Activated T-cell treated with anti-CD3 and anti-CD28 coated beads, Interleukin-2, amount 50 U/mL, for 4 hours (primary cell): ENCODE results near the gene EVA1A. TPM values are rescaled to one million over a fixed set of nuclear protein-coding genes. Genes with fewer than 3 reads are reported as not detected.

Experiments
- ATAC-seq, 2 donors: fragments of 200-7000 bp; cut with Tn5 transposase; one replicate each; pipeline ENCODE4 v1.10.0; 2021
- DNase-seq: peaks from one replicate; pipeline ENCODE4 v3.0.0-alpha.2; 2020
- H3K27me3 Mint-ChIP-seq: one replicate; pipeline ENCODE4 v1.8.0; 2021; ENCODE audit warnings: low read depth, mixed read lengths
- H3K36me3 Mint-ChIP-seq: one replicate; pipeline ENCODE4 v1.8.0; 2022; ENCODE audit warnings: mixed read lengths; ENCODE audit not compliant: insufficient read depth
- H3K4me1 Mint-ChIP-seq: one replicate; pipeline ENCODE4 v1.8.0; 2021; ENCODE audit warnings: low read depth, mixed read lengths
- H3K4me3 Mint-ChIP-seq: one replicate; pipeline ENCODE4 v1.8.0; 2021; ENCODE audit warnings: mild to moderate bottlenecking, moderate library complexity, mixed read lengths
- H3K9me3 Mint-ChIP-seq: one replicate; pipeline ENCODE4 v1.8.0; 2021; ENCODE audit warnings: mixed read lengths
- total RNA-seq, 3 donors: library from RNA; stranded (reverse); gene quantifications; one replicate each; pipeline ENCODE4 v1.2.1, GENCODE V29; 2021

Gene EVA1A
- total RNA-seq, 3 donors from 2014 or later, result 0.13 TPM; not detected in 2

DNA sequence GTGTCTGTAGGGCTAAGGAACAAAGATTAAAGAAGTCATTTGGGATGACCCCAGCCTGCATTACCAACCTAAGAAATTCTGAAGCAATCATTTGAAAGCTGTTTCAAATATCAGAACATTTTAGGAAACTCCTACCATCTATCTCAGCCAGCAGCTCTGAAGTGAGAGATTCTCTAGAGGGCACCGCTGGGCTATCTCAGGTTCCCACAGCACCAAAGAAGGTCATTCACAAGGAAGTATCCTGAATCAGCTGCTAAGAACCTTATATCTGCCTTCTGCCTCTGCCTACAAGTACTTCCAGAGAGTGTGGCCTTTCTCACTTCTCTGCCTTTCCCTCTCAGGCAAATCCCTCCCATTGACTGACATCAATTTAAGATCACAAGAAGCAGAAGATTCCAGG is 13.4 kb upstream of the EVA1A start:
- ATAC-seq, result no peak
- Mint-ChIP-seq H3K4me1 (no peaks in the 10 kb centered on the region), H3K4me3 (no peak overlapping the region), H3K27me3 (peaks cover 18% of the 10 kb centered on the region), H3K9me3 (no peaks in the 10 kb centered on the region), H3K36me3 (no peaks in the 10 kb centered on the region)
- DNase-seq, result no peak

- DNase-seq (no peak), ATAC-seq (no peak)
- no peaks in the 10 kb centered on the region for H3K9me3 Mint-ChIP-seq
- peaks cover 22% of the 10 kb centered on the region for H3K27me3 Mint-ChIP-seq
- H3K4me3 Mint-ChIP-seq, result no peak overlapping the region
- no peaks in the 10 kb centered on the region for H3K4me1 Mint-ChIP-seq
- no peaks in the 10 kb centered on the region for H3K36me3 Mint-ChIP-seq
Observed at GRCh38 chr2:75573145-75573878, 12.6 kb upstream of the EVA1A start.

DNA sequence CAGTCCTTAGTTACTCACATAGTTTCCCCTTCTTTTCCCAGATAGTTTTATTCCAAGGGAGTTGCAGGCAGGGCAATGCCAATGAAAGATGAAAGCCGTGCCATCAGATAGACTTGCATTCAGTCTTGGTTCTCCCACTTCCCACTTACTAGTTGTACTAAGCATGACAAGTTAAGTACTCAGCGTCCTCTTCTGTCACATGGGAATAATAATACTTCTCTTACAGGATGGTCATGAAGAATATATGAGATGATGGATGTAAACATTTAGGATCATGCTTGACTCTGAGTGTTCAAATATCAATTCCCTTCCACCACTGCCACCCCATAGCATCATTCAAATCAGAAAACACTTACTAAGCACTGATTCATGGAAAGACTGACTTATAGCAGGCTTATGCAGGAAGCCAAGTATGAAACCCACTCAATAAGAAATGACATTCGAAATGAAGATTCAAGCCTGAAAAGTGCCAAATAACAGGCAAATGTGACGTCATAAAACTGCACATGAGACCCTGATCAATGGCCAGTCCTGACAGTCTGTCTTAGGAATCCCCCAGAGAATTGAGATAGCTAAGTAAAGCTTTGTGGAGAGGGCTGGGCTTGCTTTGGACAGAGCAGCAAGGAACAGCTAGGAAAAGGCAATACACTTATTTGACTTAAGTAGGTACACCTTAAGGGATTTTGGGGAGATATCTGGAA is 11.1 kb upstream of the EVA1A start:
- Mint-ChIP-seq H3K27me3 (peaks cover 27% of the 10 kb centered on the region), H3K4me1 (no peaks in the 10 kb centered on the region), H3K36me3 (no peaks in the 10 kb centered on the region), H3K9me3 (no peaks in the 10 kb centered on the region), H3K4me3 (no peak overlapping the region)
- DNase-seq, result no peak
- ATAC-seq, result no peak

DNA sequence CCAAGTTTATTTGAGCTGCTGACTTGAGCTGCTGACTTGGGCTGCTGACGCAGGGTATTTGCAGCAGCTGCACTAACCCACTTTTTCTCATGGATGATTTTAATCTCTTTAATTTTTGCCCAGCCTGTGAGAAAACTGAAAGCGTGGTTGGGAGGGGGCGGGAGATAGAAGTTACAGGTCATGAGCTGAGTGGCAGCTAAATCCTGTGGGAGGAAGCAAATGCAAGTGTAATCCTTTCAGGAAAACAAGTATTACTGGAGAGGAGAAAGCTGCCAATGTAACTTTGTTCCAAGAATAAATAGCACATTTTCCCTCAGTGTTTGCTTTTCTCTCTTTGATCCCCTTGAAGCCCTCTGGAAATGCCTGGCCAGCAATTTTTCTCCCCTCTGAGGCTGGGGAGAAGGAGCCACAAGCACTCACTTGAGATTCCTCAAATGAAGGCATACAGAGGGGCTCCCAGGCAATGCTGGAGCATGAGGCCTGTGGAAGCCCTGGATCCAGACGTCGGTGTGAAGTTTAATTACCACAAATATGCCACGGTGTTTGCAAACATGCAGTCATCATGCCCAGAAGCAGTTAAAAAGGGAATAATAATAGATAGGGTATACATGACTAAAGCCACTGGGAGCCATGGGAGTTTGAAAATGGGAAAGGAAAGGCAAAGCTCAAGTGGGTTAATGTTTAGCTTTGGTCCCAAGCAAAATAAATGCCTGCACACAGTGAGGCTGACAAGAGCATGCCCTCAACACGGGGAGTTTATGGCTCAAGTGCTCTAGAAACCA is 10.4 kb upstream of the EVA1A start:
- Mint-ChIP-seq H3K9me3 (no peaks in the 10 kb centered on the region), H3K4me3 (no peak overlapping the region), H3K36me3 (no peaks in the 10 kb centered on the region), H3K27me3 (peaks cover 27% of the 10 kb centered on the region), H3K4me1 (no peaks in the 10 kb centered on the region)
- ATAC-seq (no peak), DNase-seq (no peak)

GRCh38 chr2:75570024-75570947 is 9.5 kb upstream of the EVA1A start:
- H3K36me3 Mint-ChIP-seq, result no peaks in the 10 kb centered on the region
- peaks cover 29% of the 10 kb centered on the region for H3K27me3 Mint-ChIP-seq
- no peaks in the 10 kb centered on the region for H3K9me3 Mint-ChIP-seq
- DNase-seq (no peak), ATAC-seq (no peak)
- H3K4me1 Mint-ChIP-seq, result no peaks in the 10 kb centered on the region
- H3K4me3 Mint-ChIP-seq, result no peak overlapping the region

GRCh38 chr2:75569546-75569945 is 8.8 kb upstream of the EVA1A start:
- peaks cover 29% of the 10 kb centered on the region for H3K27me3 Mint-ChIP-seq
- H3K4me1 Mint-ChIP-seq, result no peaks in the 10 kb centered on the region
- DNase-seq, result no peak
- ATAC-seq, result no peak
- H3K9me3 Mint-ChIP-seq, result no peaks in the 10 kb centered on the region
- H3K36me3 Mint-ChIP-seq, result no peaks in the 10 kb centered on the region
- H3K4me3 Mint-ChIP-seq, result no peak overlapping the region

GRCh38 chr2:75568174-75568573 is 7.4 kb upstream of the EVA1A start:
- no peak for ATAC-seq
- peaks cover 32% of the 10 kb centered on the region for H3K27me3 Mint-ChIP-seq
- no peaks in the 10 kb centered on the region for H3K9me3 Mint-ChIP-seq
- H3K4me1 Mint-ChIP-seq, result no peaks in the 10 kb centered on the region
- DNase-seq, result no peak
- no peak overlapping the region for H3K4me3 Mint-ChIP-seq
- H3K36me3 Mint-ChIP-seq, result no peaks in the 10 kb centered on the region

DNA sequence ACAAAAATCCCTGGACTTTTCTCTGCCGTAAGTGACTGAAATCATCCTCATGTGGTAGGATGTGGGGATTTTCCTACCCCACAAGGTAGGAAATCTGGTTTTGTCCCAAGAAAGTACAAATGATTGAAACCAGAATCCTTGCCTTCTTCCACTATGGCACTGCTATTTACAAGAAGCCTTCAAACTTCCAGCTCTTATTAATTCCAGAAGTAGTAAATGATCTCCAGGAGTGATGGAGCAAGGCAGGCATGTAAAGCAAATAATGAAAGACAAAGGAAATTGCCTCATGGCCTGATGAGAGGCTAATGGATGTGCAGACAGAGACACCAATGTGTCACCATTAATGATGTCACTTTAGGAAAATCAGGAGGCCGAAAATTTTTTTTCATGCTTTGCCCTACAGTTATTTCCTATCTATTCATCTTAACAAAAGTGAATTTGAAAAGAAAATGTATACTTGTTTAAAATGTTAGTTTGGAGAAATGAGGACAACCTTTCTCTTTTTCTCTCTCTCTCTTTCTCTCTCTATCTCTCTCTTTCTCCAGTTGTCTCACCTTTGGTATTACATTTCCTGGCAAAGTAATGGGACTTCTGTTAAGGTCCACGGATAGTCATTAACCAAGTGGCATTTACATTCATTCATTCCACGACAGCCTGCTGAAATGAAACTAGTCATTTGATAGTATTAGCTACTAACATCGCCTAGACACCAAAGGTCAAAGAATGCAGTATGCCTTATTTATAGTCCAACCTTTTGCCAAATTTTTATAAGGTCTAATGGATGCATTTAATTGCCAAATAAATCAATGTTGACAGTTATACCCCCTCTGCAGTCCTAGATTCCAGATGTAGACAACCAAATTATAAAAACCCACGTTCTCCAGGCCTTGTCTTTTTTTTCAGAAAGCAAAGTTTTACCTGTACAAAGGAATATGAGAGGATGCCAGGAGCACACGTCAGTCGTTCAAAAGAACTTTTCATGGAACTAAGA is 5.0 kb upstream of the EVA1A start:
- DNase-seq, result no peak
- no peaks in the 10 kb centered on the region for H3K36me3 Mint-ChIP-seq
- H3K4me1 Mint-ChIP-seq, result peaks cover 3% of the 10 kb centered on the region
- ATAC-seq, result no peak
- peaks cover 34% of the 10 kb centered on the region for H3K27me3 Mint-ChIP-seq
- no peaks in the 10 kb centered on the region for H3K9me3 Mint-ChIP-seq
- H3K4me3 Mint-ChIP-seq, result no peak overlapping the region

DNA sequence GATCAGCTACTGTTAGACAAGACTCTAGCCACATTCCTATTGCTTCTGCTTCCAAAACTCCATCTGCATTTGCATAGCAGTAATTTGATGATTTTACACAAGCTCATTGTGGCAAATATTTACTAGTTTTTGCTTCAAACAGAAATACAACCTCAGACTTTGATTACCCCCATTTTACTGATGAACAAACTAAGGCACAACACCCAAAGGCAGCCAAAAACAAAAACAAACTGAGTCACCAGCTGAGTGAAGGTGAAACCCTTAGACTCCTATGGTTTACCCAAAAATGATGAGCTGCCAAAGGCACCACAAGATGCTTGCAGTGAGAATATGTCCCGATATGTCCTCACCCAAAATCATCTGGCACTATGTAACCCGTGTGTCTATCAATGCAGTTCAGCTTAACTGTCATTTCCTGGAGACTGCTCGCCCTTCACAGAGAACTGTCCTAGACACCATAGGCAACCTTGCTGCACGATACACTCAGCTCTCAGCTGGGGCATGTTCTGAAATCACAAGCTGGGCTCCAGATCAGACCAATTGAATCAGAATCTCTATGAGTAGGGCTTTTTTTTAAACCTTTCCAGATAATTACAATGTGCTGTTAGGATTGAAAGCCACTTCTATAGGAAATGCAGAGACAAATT is 4.1 kb upstream of the EVA1A start:
- H3K4me3 Mint-ChIP-seq, result no peak overlapping the region
- H3K9me3 Mint-ChIP-seq, result no peaks in the 10 kb centered on the region
- no peaks in the 10 kb centered on the region for H3K36me3 Mint-ChIP-seq
- ATAC-seq (no peak), DNase-seq (no peak)
- H3K4me1 Mint-ChIP-seq, result peaks cover 8% of the 10 kb centered on the region
- H3K27me3 Mint-ChIP-seq, result peaks cover 37% of the 10 kb centered on the region

DNA sequence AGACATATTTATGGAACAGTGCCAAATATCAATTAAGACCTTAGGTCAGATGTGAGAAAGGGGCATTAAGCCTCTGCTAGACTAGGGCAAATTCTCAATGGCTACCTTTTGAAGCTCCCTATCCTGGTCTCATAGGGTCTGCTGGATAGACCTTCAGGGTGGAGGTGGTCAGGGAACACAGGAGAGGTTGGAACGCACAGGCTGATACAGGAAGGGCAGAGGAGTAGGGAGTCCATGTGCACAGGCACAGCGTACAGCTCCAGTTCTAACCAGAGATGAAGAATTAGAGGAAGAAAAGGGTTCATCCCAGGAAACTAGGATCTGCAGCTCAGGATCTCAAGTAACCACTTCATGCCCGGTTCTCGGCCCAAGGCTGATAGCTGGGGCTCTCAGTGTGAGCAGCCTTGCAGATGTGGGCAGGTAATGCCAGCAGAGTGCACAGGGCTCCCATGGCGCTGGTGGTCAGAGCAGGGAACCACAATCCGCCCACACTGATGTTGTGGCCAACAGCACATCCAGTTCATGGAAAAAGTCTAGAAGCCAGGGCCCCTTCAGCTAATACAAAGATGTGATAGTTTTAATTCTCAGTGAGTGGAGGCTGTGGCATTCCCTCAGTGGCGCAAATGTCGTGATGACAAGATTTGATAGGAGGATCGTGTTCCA is 3.4 kb upstream of the EVA1A start:
- H3K27me3 Mint-ChIP-seq, result peaks cover 36% of the 10 kb centered on the region
- peaks cover 9% of the 10 kb centered on the region for H3K4me1 Mint-ChIP-seq
- no peak for ATAC-seq
- no peaks in the 10 kb centered on the region for H3K9me3 Mint-ChIP-seq
- no peak overlapping the region for H3K4me3 Mint-ChIP-seq
- no peak for DNase-seq
- H3K36me3 Mint-ChIP-seq, result no peaks in the 10 kb centered on the region

- Mint-ChIP-seq H3K9me3 (no peaks in the 10 kb centered on the region), H3K36me3 (no peaks in the 10 kb centered on the region), H3K4me1 (peaks cover 9% of the 10 kb centered on the region), H3K27me3 (peaks cover 37% of the 10 kb centered on the region), H3K4me3 (no peak overlapping the region)
- DNase-seq, result no peak
- no peak for ATAC-seq
Observed at GRCh38 chr2:75563591-75563990, 2.9 kb upstream of the EVA1A start.

GRCh38 chr2:75562513-75562864 is 1.8 kb upstream of the EVA1A start:
- Mint-ChIP-seq H3K4me1 (peaks cover 9% of the 10 kb centered on the region), H3K36me3 (no peaks in the 10 kb centered on the region), H3K27me3 (peaks cover 43% of the 10 kb centered on the region), H3K4me3 (no peak overlapping the region), H3K9me3 (no peaks in the 10 kb centered on the region)
- ATAC-seq, result no peak
- DNase-seq, result no peak
